ENCODE measurements around the gene FBXO21.
"Not testable (repeated sequence)": the region's sequence is repeated elsewhere in the genome, so short reads cannot be mapped to it uniquely, and the experiment has no call there.

FBXO21 gene, protein sequence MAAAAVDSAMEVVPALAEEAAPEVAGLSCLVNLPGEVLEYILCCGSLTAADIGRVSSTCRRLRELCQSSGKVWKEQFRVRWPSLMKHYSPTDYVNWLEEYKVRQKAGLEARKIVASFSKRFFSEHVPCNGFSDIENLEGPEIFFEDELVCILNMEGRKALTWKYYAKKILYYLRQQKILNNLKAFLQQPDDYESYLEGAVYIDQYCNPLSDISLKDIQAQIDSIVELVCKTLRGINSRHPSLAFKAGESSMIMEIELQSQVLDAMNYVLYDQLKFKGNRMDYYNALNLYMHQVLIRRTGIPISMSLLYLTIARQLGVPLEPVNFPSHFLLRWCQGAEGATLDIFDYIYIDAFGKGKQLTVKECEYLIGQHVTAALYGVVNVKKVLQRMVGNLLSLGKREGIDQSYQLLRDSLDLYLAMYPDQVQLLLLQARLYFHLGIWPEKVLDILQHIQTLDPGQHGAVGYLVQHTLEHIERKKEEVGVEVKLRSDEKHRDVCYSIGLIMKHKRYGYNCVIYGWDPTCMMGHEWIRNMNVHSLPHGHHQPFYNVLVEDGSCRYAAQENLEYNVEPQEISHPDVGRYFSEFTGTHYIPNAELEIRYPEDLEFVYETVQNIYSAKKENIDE

DNA sequence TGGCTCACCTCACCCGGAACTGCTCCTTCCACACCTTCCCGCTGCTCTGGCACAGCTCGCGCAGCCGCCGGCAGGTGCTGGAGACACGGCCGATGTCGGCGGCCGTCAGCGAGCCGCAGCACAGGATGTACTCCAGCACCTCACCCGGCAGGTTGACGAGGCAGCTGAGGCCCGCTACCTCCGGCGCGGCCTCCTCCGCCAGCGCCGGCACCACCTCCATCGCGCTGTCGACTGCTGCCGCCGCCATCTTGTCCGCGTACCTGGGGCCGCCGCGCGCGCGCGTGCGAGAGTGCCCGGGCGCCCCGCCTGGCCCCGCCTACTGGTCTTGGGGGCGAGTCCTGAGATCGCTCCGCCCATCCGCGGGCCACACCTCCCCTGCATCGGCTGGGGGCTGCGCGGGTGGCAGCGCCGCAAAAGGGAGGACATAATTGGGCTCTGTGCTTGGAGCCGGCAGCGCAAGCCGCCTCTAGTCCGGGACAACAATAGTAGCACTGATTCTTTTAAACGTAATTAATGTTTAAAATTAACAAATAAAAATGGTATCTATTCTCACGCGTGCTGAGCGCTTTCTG is at the start of gene FBXO21:
Gene FBXO21, minus strand, starts transcription at position 261 of the 572 bp plus-strand sequence. Its CDS starts 14 bp downstream, at position 247.
- peak; percentile 53 for DNase-seq (ENCODE audit: low read depth)

DNA sequence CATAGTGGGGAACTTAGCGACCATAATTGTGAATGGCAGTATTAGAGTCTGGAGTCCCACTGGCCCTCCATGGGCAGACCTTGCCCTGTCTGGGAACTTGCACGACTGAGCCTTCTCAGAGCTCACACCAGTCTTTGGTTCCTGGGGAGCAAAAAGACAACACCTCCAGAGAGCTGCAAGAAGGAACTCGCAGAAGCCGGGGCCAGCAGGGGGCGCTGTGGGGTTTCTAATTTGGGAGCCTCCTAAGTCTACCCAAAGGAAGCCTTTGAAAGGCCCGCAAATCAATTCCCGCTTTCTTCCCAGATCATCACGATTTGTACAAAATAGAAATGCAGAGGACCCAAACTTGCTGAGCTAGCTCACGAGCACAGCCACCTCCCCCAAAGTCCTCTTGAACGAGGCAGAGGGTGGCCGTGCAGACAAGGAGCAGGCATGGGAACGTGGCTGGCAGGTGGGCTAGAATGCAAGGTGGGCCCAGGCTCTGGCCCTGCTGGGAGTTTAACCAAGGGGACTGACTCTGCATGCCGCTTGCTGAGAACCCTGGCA is 46.3 kb upstream of the FBXO21 start:
- DNase-seq (ENCODE audit: low read depth): peak; percentile 24

DNA sequence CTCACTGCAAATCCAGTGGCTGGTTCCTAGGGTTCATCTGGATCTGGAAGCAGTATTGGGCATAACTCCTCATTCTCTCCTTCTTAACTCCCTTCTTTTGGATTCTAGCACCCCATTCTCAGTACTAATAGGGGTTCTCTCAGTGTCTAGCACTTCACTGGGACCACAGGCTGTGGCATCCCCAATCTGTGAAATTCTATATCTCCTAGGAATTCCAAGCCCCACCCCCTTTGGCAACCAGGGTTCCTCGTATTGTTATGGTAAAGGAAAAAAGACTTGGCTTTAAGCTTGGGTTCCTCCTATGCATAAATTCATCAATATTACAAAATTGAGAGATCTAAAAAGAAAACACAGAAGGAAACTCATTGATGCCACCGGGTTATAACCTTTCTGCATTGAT is 45.0 kb upstream of the FBXO21 start:
- no peak for DNase-seq (ENCODE audit: low read depth)

DNA sequence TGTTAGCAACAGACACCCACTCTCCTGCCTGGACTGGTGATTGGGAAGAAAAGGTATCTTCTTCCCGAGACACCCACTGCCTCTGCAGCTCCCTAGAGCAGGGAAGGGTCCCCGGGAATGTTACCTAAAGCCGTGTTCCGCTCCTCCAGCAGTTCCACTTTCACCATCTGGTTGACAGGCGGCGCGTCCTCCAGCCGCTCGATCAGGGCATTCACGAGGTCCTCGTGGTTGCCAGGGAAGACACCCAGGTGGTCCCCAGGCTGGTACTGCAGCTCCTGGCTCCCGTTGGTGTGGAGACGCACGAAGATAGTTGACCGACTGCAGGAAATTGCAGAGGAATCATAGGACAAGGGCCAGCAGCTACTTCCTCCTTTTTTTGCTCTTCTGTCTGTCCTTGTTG is 44.2 kb upstream of the FBXO21 start:
- no peak for DNase-seq (ENCODE audit: low read depth)

DNA sequence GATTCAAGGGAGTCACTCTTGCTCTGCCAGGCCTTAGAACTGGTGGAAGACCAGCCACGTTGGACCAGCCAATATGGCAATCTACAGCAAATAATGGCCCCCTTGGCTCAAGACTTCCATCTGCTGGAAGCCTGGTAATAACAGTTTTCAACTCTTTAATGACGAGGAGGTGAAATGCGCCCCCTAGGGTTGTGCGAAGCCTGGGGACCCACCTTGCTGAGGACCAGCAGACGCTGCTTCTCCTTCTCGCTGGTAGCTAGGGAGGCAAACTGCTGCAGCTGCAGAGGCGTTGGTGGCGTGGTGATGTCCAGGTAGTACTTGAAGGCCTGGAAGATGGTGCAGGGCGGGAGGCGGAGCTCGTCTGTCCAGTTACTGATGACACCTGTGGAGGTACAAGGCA is 41.5 kb upstream of the FBXO21 start:
- DNase-seq (ENCODE audit: low read depth): no peak

DNA sequence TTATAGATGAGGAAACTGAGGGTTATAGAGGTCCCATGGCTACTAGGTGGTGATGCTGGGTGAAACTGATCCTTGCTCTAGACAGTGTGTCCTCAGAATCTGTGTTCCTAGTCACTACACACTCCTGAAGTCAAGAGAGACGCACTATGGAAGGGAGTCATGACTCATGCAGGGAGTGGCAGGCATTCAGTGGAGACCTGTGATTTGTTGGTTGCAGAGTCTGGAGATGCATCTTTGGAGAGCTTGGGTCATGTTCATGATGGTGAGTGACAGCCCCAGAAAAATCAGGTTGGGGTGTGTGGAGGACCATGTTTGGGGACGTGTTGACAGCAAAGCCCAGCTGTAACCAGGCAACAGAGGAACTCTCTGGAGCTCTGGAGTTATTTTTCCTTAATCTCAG is 38.0 kb upstream of the FBXO21 start:
- DNase-seq (ENCODE audit: low read depth): no peak

DNA sequence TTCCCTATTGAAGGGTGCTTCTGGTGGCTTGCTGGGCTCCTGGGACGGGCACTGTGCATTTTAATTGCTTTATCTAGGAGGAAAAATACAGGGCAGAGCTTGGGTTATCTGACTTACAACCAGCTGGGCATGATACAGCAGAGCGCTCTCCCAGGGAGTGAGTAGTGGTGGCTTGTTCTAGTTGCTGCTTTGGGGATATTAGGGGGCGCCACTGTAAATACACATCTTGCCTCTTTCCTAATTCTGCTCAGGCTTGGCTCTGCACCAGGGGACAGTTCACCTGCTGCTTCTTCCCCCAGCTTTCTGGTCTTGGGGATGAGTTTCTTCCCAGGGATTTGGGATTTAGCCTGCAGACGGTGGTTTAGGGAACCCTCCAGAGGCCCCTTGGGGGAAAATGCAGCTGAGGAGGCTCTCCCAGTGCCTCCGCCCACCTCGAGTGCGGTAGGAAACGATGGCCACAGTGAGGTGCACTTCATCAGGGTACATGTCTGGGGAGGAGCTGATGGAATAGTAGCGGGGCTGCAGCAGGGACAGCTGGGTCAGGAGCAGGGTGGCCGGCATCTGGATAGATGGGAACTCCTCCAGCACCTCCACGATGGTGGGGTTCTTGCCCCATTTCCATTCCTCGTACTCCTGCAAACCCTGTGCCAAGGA is 36.9 kb upstream of the FBXO21 start:
- DNase-seq (ENCODE audit: low read depth): no peak

DNA sequence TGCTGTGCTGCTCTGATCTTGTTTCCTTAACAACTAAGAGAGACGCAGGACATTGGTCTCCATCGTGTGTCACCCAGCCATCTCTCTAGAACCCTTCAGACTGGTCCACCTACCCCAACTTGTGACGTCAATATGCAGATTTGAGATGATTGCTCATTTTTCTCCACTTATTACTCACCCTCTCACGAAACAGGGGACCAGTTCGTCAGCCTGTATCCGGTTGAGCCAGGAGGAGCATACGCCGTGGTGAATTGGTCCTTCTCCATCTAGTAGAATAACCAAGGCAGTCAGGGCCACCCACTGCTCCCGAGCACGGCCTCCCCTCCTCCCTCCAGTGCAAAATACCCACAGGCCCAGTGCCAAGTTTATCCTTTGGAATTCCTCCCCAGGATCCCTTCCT is 36.2 kb upstream of the FBXO21 start:
- DNase-seq (ENCODE audit: low read depth): no peak

DNA sequence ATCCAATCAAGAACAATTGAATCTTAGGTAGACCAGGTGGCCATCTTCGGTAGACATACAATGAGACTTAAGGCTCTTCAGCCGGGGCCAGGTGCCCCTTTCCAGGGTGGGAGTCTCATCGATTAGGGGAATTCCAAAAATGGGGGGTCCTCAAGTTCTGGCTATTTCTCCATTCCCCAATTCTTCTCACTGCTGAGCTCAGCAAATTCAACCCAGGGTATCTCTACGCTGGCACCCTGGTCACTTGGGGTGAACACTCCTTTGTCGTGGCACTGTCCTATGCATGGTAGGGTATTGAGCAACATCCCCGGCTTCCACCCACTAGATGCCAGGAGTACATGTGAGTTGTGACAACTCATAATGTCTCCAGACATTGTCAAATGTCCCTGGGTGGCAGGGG is 34.9 kb upstream of the FBXO21 start:
- no peak for DNase-seq (ENCODE audit: low read depth)

DNA sequence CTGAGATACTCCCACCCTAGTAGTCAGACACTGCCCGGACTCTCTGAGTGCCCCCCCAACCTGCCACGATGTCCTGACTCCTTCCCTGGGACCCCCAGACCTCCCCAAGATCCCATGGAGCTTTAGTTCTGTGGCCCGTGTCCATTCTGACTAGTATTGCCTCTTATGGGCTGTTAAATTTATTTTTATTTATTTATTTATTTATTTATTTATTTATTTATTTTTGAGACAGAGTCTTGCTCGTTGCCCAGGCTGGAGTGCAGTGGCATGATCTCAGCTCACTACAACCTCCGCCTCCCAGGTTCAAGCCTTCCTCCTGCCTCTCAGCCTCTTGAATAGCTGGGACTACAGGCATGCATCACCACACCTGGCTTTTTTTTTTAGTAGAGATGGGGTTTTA is 30.7 kb upstream of the FBXO21 start:
- not testable (repeated sequence) for DNase-seq (ENCODE audit: low read depth)

DNA sequence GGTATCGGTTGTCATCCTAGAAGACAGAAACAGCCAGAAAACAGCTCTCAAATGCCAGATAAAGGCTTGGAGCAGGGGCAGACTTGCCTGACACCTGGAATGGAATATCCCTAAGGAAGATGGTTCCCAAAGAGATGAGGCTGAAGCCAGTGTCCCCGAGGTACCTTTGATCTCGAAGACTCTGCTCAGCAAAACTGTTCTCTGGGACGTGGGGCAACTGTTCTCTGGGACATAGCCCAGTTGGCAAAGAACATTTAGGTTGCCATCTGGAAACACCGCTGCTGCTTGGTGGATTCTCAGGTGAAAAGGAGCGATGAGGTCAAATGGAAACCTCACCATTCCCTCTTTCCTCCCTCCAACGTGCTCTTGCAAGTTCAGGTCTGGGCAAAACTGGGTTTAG is 27.9 kb upstream of the FBXO21 start:
- DNase-seq (ENCODE audit: low read depth): no peak

DNA sequence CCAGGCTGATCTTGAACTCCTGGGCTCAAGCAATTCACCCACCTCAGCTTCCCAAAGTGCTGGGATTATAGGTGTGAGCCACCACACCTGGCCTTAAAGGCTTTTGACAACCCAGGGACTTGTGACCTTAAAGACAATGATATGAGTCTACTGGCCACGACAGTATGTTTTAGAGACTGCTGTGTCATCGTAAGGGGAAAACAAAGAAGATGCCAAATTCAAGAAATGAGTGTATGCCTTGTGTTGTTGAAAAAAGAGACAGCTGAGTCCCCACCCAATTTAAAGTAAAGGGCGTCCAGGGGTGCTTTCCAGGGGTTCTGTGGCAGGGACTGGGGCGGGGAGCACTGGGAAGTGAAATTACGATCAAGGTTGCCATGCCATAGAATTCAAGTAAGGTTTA is 26.4 kb upstream of the FBXO21 start:
- no peak for DNase-seq (ENCODE audit: low read depth)

DNA sequence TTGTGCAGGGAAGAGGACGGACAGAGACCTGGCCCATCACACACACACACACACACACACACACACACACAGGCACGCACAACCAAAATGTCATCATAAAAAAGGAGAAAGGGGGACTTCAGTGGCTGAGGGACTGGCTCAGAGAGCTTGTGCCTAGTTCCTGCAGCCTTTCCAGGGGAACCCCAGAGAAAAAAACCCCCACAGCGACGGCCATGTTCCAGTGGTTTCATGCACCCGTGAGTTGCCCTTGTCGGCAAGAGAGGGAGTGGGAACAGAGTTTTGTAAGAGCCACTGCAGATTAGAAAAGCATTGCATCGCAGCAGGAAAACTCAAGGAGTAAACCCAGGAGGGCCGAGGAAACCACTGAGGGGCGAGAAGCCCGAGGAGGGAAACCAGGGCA is 24.5 kb upstream of the FBXO21 start:
- DNase-seq (ENCODE audit: low read depth): no peak

DNA sequence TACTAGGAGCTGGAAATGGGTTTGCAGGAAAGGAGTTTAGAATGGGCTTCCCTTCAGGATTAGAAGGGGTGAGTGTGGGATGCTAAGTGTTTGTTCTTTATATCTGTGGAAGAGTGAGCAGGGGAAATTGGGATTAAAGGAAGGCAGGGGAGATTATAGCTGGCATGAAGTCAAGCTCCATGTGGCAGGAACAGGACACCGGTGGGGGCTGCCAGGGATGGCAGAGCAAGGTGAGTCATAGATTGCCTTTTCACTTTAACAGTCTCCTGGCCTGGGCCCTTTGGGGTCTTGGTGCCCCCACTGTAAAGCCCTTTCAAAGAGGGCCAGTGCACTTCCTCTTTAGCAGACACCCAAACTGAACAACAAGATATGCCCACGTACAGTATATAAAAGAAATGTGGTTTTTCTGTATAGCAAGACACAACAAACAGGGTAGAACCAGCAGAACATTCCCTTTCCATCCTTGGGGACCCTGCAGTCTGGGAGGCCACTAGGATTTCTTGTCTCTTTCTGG is 23.1 kb upstream of the FBXO21 start:
- no peak for DNase-seq (ENCODE audit: low read depth)

DNA sequence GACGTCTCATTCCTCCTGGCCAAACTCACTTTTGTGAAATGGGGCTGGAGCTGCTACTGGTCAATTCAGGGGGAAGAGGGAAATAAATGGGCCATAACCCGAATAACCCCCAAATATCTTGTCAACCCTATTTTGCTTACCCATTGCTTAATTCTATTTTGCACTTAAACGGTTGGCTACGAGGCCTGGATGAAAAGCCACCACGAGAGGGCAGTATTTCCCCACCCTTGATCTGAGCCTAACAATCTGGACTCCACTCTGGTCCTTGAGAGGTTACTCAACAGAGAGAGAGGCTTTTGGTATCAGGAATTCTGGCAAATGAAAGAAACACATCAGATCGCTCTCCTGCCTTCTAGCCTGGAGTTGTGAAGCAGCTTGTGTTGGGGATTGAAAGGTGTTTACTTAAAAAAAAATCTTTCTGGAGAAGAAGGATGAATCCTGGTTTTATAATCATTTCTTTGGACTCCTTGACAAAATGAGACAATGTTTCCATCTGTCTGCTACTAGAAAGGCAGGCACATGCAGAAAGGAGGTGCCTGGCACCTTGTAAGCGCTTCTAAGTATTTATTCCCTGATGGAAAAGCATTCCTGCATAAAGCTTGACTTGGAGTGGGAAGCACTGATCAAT is 22.4 kb upstream of the FBXO21 start:
- peak; percentile 54 for DNase-seq (ENCODE audit: low read depth)

DNA sequence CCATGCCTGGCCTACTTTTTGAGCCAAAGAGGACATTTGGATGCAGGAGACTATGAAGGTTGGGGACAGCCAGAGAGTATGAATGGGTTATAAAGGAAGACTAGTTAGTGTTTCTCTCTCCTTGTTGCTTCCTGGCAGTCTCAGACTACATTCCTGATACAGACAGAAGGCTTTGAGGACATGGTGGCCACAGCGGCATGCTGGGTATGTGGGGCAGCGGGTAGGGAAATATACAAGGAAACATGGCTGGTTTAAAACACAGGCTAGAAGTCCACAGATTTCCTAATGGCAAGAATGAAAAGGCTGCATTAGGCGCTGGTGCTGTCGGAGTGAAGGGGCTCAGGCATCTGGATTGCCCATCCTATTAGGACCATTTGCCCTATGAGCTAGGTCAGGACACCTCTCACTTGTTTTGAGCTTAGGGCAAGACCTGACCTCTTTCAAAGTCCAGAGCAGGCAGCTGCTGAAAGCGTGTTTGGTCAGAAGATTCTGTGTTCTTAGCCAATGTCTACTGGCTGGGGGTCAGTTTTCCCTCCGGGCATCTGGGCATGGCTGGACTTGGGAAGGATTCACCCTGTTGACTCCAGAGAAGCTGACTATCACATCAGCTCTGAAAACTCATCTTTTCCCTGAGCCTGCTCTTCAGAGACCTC is 20.1 kb upstream of the FBXO21 start:
- no peak for DNase-seq (ENCODE audit: low read depth)

DNA sequence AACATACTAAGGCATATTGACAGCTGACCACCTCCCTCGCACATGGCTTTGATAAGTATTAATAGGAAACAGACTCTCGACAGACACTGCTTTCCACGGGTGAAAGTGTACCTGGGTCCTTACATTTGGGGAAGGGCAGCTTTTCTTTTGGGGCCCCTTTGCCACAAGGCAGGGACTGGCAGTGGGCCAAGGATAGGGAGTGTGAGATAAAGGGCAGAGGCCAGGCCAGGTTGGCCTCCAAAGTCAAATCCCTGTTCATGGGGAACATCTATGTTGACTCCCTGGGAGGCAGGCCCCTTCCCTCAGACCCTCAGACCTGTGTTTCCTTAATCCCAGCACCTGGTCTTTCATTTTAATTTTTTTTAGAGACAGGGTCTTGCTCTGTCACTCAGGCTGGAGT is 19.4 kb upstream of the FBXO21 start:
- DNase-seq (ENCODE audit: low read depth): no peak

DNA sequence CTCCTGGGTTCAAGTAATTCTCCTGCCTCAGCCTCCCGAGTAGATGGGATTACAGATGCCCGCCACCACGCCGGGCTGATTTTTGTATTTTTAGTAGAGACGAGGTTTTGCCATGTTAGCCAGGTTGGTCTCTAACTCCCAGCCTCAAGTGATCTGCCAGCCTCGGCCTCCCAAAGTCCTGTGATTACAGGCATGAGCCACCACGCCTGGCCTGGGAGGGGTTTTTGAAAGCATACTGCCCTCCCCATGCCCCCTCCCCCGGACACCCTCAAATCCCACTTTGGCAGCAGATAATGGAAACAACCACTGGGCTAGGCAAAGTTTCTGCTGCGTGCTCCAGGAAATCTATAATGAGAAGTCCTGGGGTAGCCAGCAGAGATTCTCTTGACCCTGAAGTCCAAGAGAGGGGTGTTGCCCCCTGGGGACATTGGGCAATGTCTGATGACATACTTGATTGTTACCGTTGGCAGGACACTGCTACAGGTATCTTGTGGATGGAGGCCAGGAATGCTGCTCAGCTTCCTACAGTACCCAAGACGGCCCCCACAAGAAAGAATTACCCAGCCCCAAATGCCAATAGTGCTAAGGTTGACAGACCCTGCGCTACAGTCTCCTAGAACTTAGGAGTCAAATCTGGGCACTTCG is 18.7 kb upstream of the FBXO21 start:
- no peak for DNase-seq (ENCODE audit: low read depth)

DNA sequence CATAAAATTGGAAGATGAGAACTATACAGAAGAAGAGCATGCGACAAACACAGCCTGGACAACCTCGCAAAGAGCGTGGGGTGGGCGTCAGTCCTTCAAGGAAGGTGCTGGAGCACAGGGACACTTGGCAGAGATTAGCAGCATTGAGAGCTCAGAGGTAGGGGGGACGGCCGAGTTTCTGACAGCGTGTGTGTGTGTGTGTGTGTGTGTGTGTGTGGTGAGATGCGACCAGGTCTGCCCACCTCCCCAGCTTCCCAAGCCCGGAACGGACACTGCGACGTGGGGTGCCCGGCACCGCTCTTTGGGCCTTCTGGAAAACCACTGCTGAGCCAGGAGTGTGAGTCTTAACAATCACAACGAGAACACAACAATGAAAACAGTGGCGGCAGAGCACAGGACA is 17.9 kb upstream of the FBXO21 start:
- DNase-seq (ENCODE audit: low read depth): no peak

DNA sequence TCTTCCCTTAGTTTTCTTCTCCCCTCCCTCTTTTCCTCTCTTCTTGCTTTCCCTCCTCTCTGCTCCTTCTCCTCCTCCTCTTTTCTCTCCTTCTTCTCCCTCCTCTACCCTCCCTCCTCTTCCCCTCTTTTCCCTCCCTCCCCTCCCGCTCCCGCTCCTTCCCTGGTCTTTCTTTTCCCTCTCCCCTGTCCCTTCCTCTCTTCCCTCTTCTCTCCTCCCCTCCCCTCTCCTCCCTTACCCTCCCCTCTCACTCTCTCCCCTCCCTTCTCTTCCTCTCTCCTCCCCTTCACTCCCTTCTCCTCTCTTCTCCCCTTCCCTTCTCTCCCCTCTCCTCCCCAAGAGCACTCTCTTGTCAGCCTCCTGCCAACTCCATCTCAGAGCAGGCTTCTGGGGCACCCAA is 17.4 kb upstream of the FBXO21 start:
- no peak for DNase-seq (ENCODE audit: low read depth)

DNA sequence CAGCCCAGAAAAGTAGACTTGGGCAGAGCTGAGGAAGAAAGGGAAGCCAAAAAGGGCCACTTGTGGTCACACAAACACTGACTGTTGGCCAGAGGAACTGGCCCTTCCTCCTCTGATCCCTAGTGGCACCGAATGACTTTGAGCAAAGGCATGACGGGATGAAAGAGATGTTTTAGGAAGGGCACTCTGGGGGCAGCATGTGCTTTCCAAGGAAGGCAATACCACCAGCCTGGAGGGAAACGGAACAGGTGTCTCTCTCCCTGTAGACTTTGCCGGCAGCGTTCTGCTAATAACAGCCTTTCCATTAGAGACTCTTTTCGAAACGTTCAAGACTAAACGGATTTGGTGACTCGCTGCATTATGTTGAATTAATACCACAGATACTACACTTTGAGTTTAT is 12.3 kb upstream of the FBXO21 start:
- no peak for DNase-seq (ENCODE audit: low read depth)

Data from fibroblast of the conjunctiva (primary cell).